ENCODE measurements around the gene TRMU. TPM values are rescaled to one million over a fixed set of nuclear protein-coding genes. Genes with fewer than 3 reads are reported as not detected.
A peak's percentile ranks its signal among the peaks of the same experiment; 100 is the strongest.
"Not testable (repeated sequence)": the region's sequence is repeated elsewhere in the genome, so short reads cannot be mapped to it uniquely, and the experiment has no call there.

Gene TRMU
- total RNA-seq, 6 experiments from 2014 or later, result 17.2 to 24.2 (median 19.9) TPM

GRCh38 chr22:46308283-46308988 lies 27.1 kb upstream of the TRMU start:
- WGBS (ENCODE audit: insufficient coverage, low coverage, low lambda C conversion rate, missing lambda C conversion rate), result 79% methylated on average over 7 of the region's 23 CpGs
- Histone ChIP-seq H3K4me1 (no peaks in the 10 kb centered on the region), H3K9me3 (no peaks in the 10 kb centered on the region), H3K36me3 (no peaks in the 10 kb centered on the region), H3K27ac (no peak overlapping the region), H3K4me3 (no peak overlapping the region), H3K27me3 (no peaks in the 10 kb centered on the region)
- no peak for DNase-seq
- TF ChIP-seq CTCF (IDR thresholded peaks at IDR 0.05), result no peak
- no peak for TF ChIP-seq POLR2A (IDR thresholded peaks at IDR 0.05)
- no peak for ATAC-seq
- intact Hi-C loops (cut with DNase I), result no loop called here

GRCh38 chr22:46309526-46310085 lies 25.9 kb upstream of the TRMU start:
- Histone ChIP-seq H3K36me3 (no peaks in the 10 kb centered on the region), H3K27me3 (no peaks in the 10 kb centered on the region), H3K4me3 (no peak overlapping the region), H3K27ac (no peak overlapping the region), H3K9me3 (no peaks in the 10 kb centered on the region), H3K4me1 (no peaks in the 10 kb centered on the region)
- TF ChIP-seq CTCF (IDR thresholded peaks at IDR 0.05), result no peak
- TF ChIP-seq POLR2A (IDR thresholded peaks at IDR 0.05), result no peak
- DNase-seq (no peak), ATAC-seq (no peak)
- intact Hi-C loops (cut with DNase I), result loop anchor here (5.0 kb wide), 2 partner anchors 187 to 317 kb away; no protein-coding TSS in a partner anchor
- 100% methylated on average over 1 of the region's 15 CpGs for WGBS (ENCODE audit: insufficient coverage, low coverage, low lambda C conversion rate, missing lambda C conversion rate)

GRCh38 chr22:46312056-46312455 lies 23.5 kb upstream of the TRMU start:
- 100% methylated on average over 1 of the region's 8 CpGs for WGBS (ENCODE audit: insufficient coverage, low coverage, low lambda C conversion rate, missing lambda C conversion rate)
- ATAC-seq, result no peak

GRCh38 chr22:46312848-46313247 lies 22.7 kb upstream of the TRMU start:
- not testable (repeated sequence) for H3K27ac ChIP-seq, H3K4me1 ChIP-seq, H3K4me3 ChIP-seq, H3K36me3 ChIP-seq, ATAC-seq, H3K9me3 ChIP-seq, H3K27me3 ChIP-seq
- intact Hi-C loops (cut with DNase I), result loop anchor here (5.0 kb wide), 2 partner anchors 191 to 321 kb away; no protein-coding TSS in a partner anchor
- peak in 1 of 3 donors; percentile 1 for DNase-seq
- WGBS (ENCODE audit: insufficient coverage, low coverage, low lambda C conversion rate, missing lambda C conversion rate), result 92% methylated on average over 2 of the region's 2 CpGs

More at GRCh38 chr22:46312056-46312455, 23.5 kb upstream of the TRMU start:
- intact Hi-C loops (cut with DNase I), result loop anchor here (5.0 kb wide), 2 partner anchors 190 to 320 kb away; no protein-coding TSS in a partner anchor
- no peak for DNase-seq
- Histone ChIP-seq H3K36me3 (no peaks in the 10 kb centered on the region), H3K27me3 (no peaks in the 10 kb centered on the region), H3K27ac (no peak overlapping the region), H3K4me3 (no peak overlapping the region), H3K9me3 (no peaks in the 10 kb centered on the region), H3K4me1 (no peaks in the 10 kb centered on the region)
- no peak for TF ChIP-seq CTCF (IDR thresholded peaks at IDR 0.05)
- no peak for TF ChIP-seq POLR2A (IDR thresholded peaks at IDR 0.05)

GRCh38 chr22:46315976-46316375 lies 19.5 kb upstream of the TRMU start:
- Histone ChIP-seq H3K36me3 (no peaks in the 10 kb centered on the region), H3K4me1 (no peaks in the 10 kb centered on the region), H3K4me3 (no peak overlapping the region), H3K9me3 (no peaks in the 10 kb centered on the region), H3K27ac (no peak overlapping the region), H3K27me3 (no peaks in the 10 kb centered on the region)
- intact Hi-C loops (cut with DNase I), result no loop called here
- DNase-seq, result no peak
- WGBS (ENCODE audit: insufficient coverage, low coverage, low lambda C conversion rate, missing lambda C conversion rate), result 96% methylated on average over 12 of the region's 12 CpGs
- TF ChIP-seq CTCF (IDR thresholded peaks at IDR 0.05) (no peak), POLR2A (IDR thresholded peaks at IDR 0.05) (no peak)
- no peak for ATAC-seq
